HCT116 (cell line): ENCODE data around the gene NOXRED1.

Source experiments
- CBX3 ChIP-seq: IDR thresholded peaks from 2 replicates; pipeline ENCODE4 v1.6.1; 2012; ENCODE audit warnings: low read depth
- EZH2 ChIP-seq: fragments of 200-600 bp; sonication (generic); IDR thresholded peaks from 2 replicates; pipeline ENCODE4 v1.6.1; 2017; ENCODE audit warnings: antibody characterized with exemption, mixed run types
- FOSL1 ChIP-seq: IDR thresholded peaks from 2 replicates; pipeline ENCODE4 v1.6.1; 2012; ENCODE audit warnings: low read depth
- JUND ChIP-seq: IDR thresholded peaks from 2 replicates; pipeline ENCODE4 v1.6.1; 2012
- POLR2A ChIP-seq: IDR thresholded peaks from 2 replicates; pipeline ENCODE4 v1.7.0; 2011; ENCODE audit warnings: borderline replicate concordance; ENCODE audit not compliant: insufficient read depth, insufficient read length; ENCODE audit errors: extremely low read depth
- POLR2AphosphoS5 ChIP-seq: IDR thresholded peaks from 2 replicates; pipeline ENCODE4 v1.6.1; 2011; ENCODE audit warnings: mild to moderate bottlenecking, low read depth, low read length, moderate library complexity
- ZFX ChIP-seq: fragments of 450-650 bp; IDR thresholded peaks from 2 replicates; pipeline ENCODE4 v1.6.1; 2017
- ZNF274 ChIP-seq: fragments of 200-500 bp; sonication (Bioruptor generic); IDR thresholded peaks from 2 replicates; pipeline ENCODE4 v1.6.1; 2014; ENCODE audit warnings: mild to moderate bottlenecking, low read depth, low read length, inconsistent platforms
- TF ChIP-seq, protein P1 (sequence below): IDR thresholded peaks from 2 replicates; pipeline ENCODE4 v1.6.1; 2011; ENCODE audit warnings: mild to moderate bottlenecking, low read length, moderate library complexity; ENCODE audit not compliant: insufficient replicate concordance; ENCODE audit errors: extremely low read depth
- TF ChIP-seq, protein P2 (sequence below), 3 experiments: fragments of 200-600 bp in 1 of 3; sonication (generic) in 1 of 3; IDR thresholded peaks in 2 of 3; conservative IDR thresholded peaks in 1 of 3; 2 replicates each; pipeline ENCODE4 v1.5.1; 2012 to 2017; ENCODE audit warnings: low read depth in 2 of 3, low read length in 2 of 3, antibody characterized with exemption in 1 of 3, borderline replicate concordance in 1 of 3, control low read depth in 1 of 3, mild to moderate bottlenecking in 1 of 3, mixed read lengths in 1 of 3, mixed run types in 1 of 3, moderate library complexity in 1 of 3; ENCODE audit not compliant: insufficient read depth in 1 of 3
- TF ChIP-seq, protein P3 (sequence below): IDR thresholded peaks from 2 replicates; pipeline ENCODE4 v1.6.1; 2012; ENCODE audit warnings: low read depth

DNA sequence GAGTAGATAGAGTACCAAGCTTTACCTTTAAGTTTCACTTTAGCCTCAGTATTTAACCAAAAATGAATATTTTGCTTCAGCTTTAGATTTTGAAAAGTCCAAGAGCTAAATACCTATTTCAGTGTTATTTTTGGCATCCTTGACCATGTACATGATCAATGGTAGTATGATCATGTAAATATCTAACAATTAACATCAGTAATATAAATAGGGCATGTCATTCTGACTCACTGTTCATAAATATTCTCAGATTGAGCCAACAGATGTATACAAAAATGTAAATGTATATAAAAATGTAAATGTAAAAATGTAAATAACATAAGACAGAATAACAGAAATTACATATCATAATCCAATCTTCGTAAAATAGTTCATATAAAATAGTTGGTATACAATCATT is 15.3 kb upstream of the NOXRED1 start:
- TF ChIP-seq, protein P1, sequence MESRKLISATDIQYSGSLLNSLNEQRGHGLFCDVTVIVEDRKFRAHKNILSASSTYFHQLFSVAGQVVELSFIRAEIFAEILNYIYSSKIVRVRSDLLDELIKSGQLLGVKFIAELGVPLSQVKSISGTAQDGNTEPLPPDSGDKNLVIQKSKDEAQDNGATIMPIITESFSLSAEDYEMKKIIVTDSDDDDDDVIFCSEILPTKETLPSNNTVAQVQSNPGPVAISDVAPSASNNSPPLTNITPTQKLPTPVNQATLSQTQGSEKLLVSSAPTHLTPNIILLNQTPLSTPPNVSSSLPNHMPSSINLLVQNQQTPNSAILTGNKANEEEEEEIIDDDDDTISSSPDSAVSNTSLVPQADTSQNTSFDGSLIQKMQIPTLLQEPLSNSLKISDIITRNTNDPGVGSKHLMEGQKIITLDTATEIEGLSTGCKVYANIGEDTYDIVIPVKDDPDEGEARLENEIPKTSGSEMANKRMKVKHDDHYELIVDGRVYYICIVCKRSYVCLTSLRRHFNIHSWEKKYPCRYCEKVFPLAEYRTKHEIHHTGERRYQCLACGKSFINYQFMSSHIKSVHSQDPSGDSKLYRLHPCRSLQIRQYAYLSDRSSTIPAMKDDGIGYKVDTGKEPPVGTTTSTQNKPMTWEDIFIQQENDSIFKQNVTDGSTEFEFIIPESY: no peak
- TF ChIP-seq ZNF274: no peak
- TF ChIP-seq, protein P2, sequence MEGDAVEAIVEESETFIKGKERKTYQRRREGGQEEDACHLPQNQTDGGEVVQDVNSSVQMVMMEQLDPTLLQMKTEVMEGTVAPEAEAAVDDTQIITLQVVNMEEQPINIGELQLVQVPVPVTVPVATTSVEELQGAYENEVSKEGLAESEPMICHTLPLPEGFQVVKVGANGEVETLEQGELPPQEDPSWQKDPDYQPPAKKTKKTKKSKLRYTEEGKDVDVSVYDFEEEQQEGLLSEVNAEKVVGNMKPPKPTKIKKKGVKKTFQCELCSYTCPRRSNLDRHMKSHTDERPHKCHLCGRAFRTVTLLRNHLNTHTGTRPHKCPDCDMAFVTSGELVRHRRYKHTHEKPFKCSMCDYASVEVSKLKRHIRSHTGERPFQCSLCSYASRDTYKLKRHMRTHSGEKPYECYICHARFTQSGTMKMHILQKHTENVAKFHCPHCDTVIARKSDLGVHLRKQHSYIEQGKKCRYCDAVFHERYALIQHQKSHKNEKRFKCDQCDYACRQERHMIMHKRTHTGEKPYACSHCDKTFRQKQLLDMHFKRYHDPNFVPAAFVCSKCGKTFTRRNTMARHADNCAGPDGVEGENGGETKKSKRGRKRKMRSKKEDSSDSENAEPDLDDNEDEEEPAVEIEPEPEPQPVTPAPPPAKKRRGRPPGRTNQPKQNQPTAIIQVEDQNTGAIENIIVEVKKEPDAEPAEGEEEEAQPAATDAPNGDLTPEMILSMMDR (IDR thresholded peaks at IDR 0.05 in 2 of 3, conservative IDR thresholded peaks at IDR 0.05 in 1 of 3; ENCODE audit: borderline replicate concordance in 1 of 3, insufficient read depth in 1 of 3, low read depth in 2 of 3, low read length in 2 of 3): no peak
- TF ChIP-seq FOSL1: no peak
- no peak for TF ChIP-seq POLR2A
- no peak for TF ChIP-seq CBX3
- no peak for TF ChIP-seq ZFX
- TF ChIP-seq, protein P3, sequence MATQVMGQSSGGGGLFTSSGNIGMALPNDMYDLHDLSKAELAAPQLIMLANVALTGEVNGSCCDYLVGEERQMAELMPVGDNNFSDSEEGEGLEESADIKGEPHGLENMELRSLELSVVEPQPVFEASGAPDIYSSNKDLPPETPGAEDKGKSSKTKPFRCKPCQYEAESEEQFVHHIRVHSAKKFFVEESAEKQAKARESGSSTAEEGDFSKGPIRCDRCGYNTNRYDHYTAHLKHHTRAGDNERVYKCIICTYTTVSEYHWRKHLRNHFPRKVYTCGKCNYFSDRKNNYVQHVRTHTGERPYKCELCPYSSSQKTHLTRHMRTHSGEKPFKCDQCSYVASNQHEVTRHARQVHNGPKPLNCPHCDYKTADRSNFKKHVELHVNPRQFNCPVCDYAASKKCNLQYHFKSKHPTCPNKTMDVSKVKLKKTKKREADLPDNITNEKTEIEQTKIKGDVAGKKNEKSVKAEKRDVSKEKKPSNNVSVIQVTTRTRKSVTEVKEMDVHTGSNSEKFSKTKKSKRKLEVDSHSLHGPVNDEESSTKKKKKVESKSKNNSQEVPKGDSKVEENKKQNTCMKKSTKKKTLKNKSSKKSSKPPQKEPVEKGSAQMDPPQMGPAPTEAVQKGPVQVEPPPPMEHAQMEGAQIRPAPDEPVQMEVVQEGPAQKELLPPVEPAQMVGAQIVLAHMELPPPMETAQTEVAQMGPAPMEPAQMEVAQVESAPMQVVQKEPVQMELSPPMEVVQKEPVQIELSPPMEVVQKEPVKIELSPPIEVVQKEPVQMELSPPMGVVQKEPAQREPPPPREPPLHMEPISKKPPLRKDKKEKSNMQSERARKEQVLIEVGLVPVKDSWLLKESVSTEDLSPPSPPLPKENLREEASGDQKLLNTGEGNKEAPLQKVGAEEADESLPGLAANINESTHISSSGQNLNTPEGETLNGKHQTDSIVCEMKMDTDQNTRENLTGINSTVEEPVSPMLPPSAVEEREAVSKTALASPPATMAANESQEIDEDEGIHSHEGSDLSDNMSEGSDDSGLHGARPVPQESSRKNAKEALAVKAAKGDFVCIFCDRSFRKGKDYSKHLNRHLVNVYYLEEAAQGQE: no peak
- TF ChIP-seq POLR2AphosphoS5: no peak
- TF ChIP-seq JUND: no peak
- no peak for TF ChIP-seq EZH2
